Endometrium (tissue), 2 donors: Measurements from ENCODE around the gene RIPPLY2.

ENCODE experiments used
- FAIRE-seq: peaks from 2 replicates; lab custom pipeline; 2012; peaks lifted over from hg19 to GRCh38; lab: Jason Lieb, UNC
- donor health status: control.
- donor health status: control.

RIPPLY2 gene

GRCh38 chr6:83905648-83906047 is 52.5 kb downstream of the RIPPLY2 start:
- FAIRE-seq = no peak
